Body of pancreas (tissue), 4 donors: ENCODE data around the gene KRT15.

Source experiments
- CTCF ChIP-seq, 7 experiments: fragments of 450-650 bp in 4 of 7; fragments of 200-600 bp in 3 of 7; sonication (generic) in 3 of 7; IDR thresholded peaks; one replicate each; pipeline ENCODE4 v1.5.1; 2016 to 2019; ENCODE audit warnings: antibody characterized with exemption in 7 of 7
- POLR2A ChIP-seq, 3 donors: fragments of 450-650 bp; IDR thresholded peaks; one replicate each; pipeline ENCODE4 v1.6.1; 2016; ENCODE audit warnings: antibody characterized with exemption in 3 of 3, mild to moderate bottlenecking in 2 of 3

GRCh38 chr17:41491476-41491875 lies 27.2 kb downstream of the KRT15 start:
- TF ChIP-seq POLR2A (IDR thresholded peaks at IDR 0.05) = no peak
- TF ChIP-seq CTCF (IDR thresholded peaks at IDR 0.05) = no peak
